HepG2 (cell line): ENCODE data around the gene PIM3. TPM values are rescaled to one million over a fixed set of nuclear protein-coding genes. Genes with fewer than 3 reads are reported as not detected.

ENCODE experiments used
- GMEB1 ChIP-seq: sonication (generic); formaldehyde crosslinking; IDR thresholded peaks from 2 replicates; pipeline ENCODE4 v1.5.1; 2020; ENCODE audit warnings: missing genetic modification reagents, mild to moderate bottlenecking, borderline replicate concordance
- HMG20B ChIP-seq: conservative IDR thresholded peaks from 2 replicates; pipeline ENCODE4 v1.6.1; 2016; ENCODE audit warnings: missing genetic modification reagents, missing compliant biosample characterization
- JDP2 ChIP-seq: sonication (generic); formaldehyde crosslinking; IDR thresholded peaks from 2 replicates; pipeline ENCODE4 v1.8.1; 2022; ENCODE audit warnings: missing genetic modification reagents, borderline replicate concordance
- KLF9 ChIP-seq: IDR thresholded peaks from 2 replicates; pipeline ENCODE4 v1.6.1; 2016; ENCODE audit warnings: low read depth
- MBNL3 ChIP-seq: fragments of 250-450 bp; sonication (Bioruptor Pico); conservative IDR thresholded peaks from 2 replicates; pipeline ENCODE4 v1.8.0; 2022; ENCODE audit warnings: mild to moderate bottlenecking, inconsistent platforms
- NFE2L2 ChIP-seq: fragments of 150-350 bp; IDR thresholded peaks from 2 replicates; pipeline ENCODE4 v1.6.1; 2014; ENCODE audit warnings: low read length
- NFKBIZ ChIP-seq: IDR thresholded peaks from 2 replicates; pipeline ENCODE4 v1.6.1; 2018; ENCODE audit warnings: missing genetic modification reagents, missing compliant biosample characterization
- SRY ChIP-seq: sonication (generic); formaldehyde crosslinking; IDR thresholded peaks from 2 replicates; pipeline ENCODE4 v1.8.0; 2022; ENCODE audit warnings: mild to moderate bottlenecking, missing genetic modification reagents
- STAT5B ChIP-seq: sonication (generic); formaldehyde crosslinking; IDR thresholded peaks from 2 replicates; pipeline ENCODE4 v1.4.0; 2020; ENCODE audit warnings: missing genetic modification reagents
- TARDBP ChIP-seq: sonication (generic); formaldehyde crosslinking; IDR thresholded peaks from 2 replicates; pipeline ENCODE4 v1.8.0; 2022; ENCODE audit warnings: mild to moderate bottlenecking, missing genetic modification reagents
- TBL1XR1 ChIP-seq: fragments of 150-350 bp; IDR thresholded peaks from 2 replicates; pipeline ENCODE4 v1.6.1; 2014; ENCODE audit warnings: borderline replicate concordance, low read length; ENCODE audit not compliant: partially characterized antibody
- ZFP91 ChIP-seq: sonication (generic); formaldehyde crosslinking; IDR thresholded peaks from 2 replicates; pipeline ENCODE4 v1.9.0; 2022; ENCODE audit warnings: missing genetic modification reagents, mild to moderate bottlenecking, borderline replicate concordance
- ZNF207 ChIP-seq: fragments of 450-650 bp; IDR thresholded peaks from 2 replicates; pipeline ENCODE4 v1.6.1; 2016; ENCODE audit warnings: antibody characterized with exemption, borderline replicate concordance
- ZNF350 ChIP-seq: sonication (generic); formaldehyde crosslinking; IDR thresholded peaks from 2 replicates; pipeline ENCODE4 v1.4.0; 2020; ENCODE audit warnings: mild to moderate bottlenecking, low read depth, missing genetic modification reagents, borderline replicate concordance
- ZNF646 ChIP-seq: sonication (generic); formaldehyde crosslinking; IDR thresholded peaks from 2 replicates; pipeline ENCODE4 v1.9.0; 2021; ENCODE audit warnings: mild to moderate bottlenecking, missing genetic modification reagents
- ZNF775 ChIP-seq: sonication (generic); formaldehyde crosslinking; IDR thresholded peaks from 2 replicates; pipeline ENCODE4 v1.4.0; 2020; ENCODE audit warnings: missing genetic modification reagents, mild to moderate bottlenecking, moderate library complexity, borderline replicate concordance
- ZSCAN12 ChIP-seq: sonication (generic); formaldehyde crosslinking; IDR thresholded peaks from 2 replicates; pipeline ENCODE4 v1.9.0; 2021; ENCODE audit warnings: mild to moderate bottlenecking, missing genetic modification reagents
- polyA plus RNA-seq, 8 experiments: library from polyadenylated mRNA; depleted of rRNA in 3 of 8; stranded (reverse) in 7 of 8; unstranded in 1 of 8; fragments of >200 nt; fragmentation: Illumina TruSeq in 4 of 8; extraction: Trizol in 4 of 8; gene quantifications; 2 replicates each; pipeline versions ENCODE4 v1.2.1 to v1.2.3, GENCODE V29; 2011 to 2016; ENCODE audit warnings: low read depth in 4 of 8, missing spikeins in 1 of 8, mixed read lengths in 1 of 8; ENCODE audit not compliant: insufficient read depth in 1 of 8
- total RNA-seq, 5 experiments: library from RNA; depleted of rRNA; stranded (reverse); fragments of >200 nt; fragmentation: Illumina TruSeq; extraction: Trizol; gene quantifications; 2 replicates each; pipeline ENCODE4 v1.2.3, GENCODE V29; 2016; ENCODE audit warnings: low read depth in 1 of 5

PIM3 gene
- total and polyA plus RNA-seq, 2 of the 13 experiments (the other 11 are each of a cell fraction or from before 2014, with no cell fraction given) = 21.6 to 31.2 TPM

- TF ChIP-seq GMEB1 (CRISPR knock-in tag) (no peak; the same call in 1 of the 2 replicates), KLF9 (CRISPR knock-in tag) (no peak), HMG20B (no peak), ZFP91 (CRISPR knock-in tag) (peak; percentile 13; the same call in 1 of the 2 replicates), ZSCAN12 (CRISPR knock-in tag) (no peak), TARDBP (CRISPR knock-in tag) (no peak), MBNL3 (CRISPR knock-in tag) (no peak), JDP2 (CRISPR knock-in tag) (no peak), ZNF775 (CRISPR knock-in tag) (no peak), ZNF350 (peak; percentile 89), NFKBIZ (CRISPR knock-in tag) (no peak), SRY (CRISPR knock-in tag) (peak; percentile 24; the same call in 1 of the 2 replicates), ZNF646 (no peak), STAT5B (CRISPR knock-in tag) (no peak), TBL1XR1 (peak; percentile 29), ZNF207 (no peak), NFE2L2 (no peak)
Observed at GRCh38 chr22:49966774-49967705, 6.5 kb downstream of the PIM3 start (continued).
